ENCODE data around the gene DNAJC18.

The DNAJC18 gene

GRCh38 chr5:139468421-139468931 is 29.2 kb upstream of the DNAJC18 start:
- TF ChIP-seq CTCF (conservative IDR thresholded peaks at IDR 0.05; ENCODE audit: low read length), result no peak; the same call in 1 of the 2 replicates
- peak; percentile 27 for DNase-seq (ENCODE audit: low read depth)
- no peak overlapping the region for H3K4me3 ChIP-seq (ENCODE audit: low read length)

- H3K4me3 ChIP-seq (ENCODE audit: low read length), result no peak within 1 kb of the TSS
- no peak for DNase-seq (ENCODE audit: low read depth)
Measured at GRCh38 chr5:139462586-139463276, 23.4 kb upstream of the DNAJC18 start, which contains the start of gene ECSCR. TSS of gene ECSCR (minus strand) at chr5:139462743. CDS start at chr5:139462670, 73 bp downstream.

GRCh38 chr5:139461698-139462097 is 22.4 kb upstream of the DNAJC18 start:
- no peak overlapping the region for H3K4me3 ChIP-seq (ENCODE audit: low read length)
- no peak for TF ChIP-seq CTCF (conservative IDR thresholded peaks at IDR 0.05; ENCODE audit: low read length)
- peak; percentile 49 for DNase-seq (ENCODE audit: low read depth)

More at GRCh38 chr5:139462586-139463276, 23.4 kb upstream of the DNAJC18 start, which contains the start of gene ECSCR:
- TF ChIP-seq CTCF (conservative IDR thresholded peaks at IDR 0.05; ENCODE audit: low read length), result no peak

GRCh38 chr5:139461176-139461575 is 21.9 kb upstream of the DNAJC18 start:
- DNase-seq (ENCODE audit: low read depth), result no peak
- TF ChIP-seq CTCF (conservative IDR thresholded peaks at IDR 0.05; ENCODE audit: low read length), result no peak
- no peak overlapping the region for H3K4me3 ChIP-seq (ENCODE audit: low read length)

GRCh38 chr5:139460455-139460854 is 21.1 kb upstream of the DNAJC18 start:
- TF ChIP-seq CTCF (conservative IDR thresholded peaks at IDR 0.05; ENCODE audit: low read length), result no peak
- peak; percentile 44 for DNase-seq (ENCODE audit: low read depth)
- no peak overlapping the region for H3K4me3 ChIP-seq (ENCODE audit: low read length)

GRCh38 chr5:139459451-139459934 is 20.2 kb upstream of the DNAJC18 start:
- no peak overlapping the region for H3K4me3 ChIP-seq (ENCODE audit: low read length)
- DNase-seq (ENCODE audit: low read depth), result no peak
- TF ChIP-seq CTCF (conservative IDR thresholded peaks at IDR 0.05; ENCODE audit: low read length), result no peak

All from AG10803 (cell line).